ENCODE data around the gene KCNQ4.

Gene KCNQ4

DNA sequence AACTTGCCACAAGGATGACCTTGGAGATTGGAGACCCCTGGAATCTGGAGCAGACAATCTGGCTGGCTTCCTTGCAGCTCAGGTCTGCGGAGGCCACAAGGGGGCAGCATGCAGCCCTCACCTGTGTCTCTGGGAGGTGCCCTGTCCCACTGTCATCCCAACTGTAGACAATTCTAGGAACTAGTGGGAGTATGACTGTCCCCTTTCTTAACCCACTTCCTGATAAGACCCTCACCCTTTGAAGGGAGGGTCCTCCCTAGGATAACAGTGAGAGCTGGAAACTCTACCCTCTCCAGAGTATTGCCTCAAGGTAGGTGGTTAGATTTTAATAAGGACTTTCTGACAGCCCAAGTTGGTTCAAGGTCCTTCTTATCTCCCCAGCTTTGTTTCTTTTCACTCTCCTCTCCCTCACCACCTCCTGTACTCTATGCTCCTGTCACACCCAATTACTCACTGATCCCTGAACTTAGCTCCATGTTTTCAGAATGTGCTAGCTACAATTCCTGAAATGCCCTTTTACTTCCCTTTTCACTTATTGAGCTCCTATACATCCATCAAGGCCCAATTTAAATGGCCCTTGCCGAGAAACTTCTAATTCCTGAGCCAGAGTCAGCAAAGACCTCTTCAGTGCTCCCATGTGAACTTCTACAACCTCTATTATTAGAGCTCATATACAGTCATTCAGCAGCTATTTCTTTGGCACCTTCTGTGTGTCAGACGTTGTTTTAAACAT lies 9.2 kb upstream of the KCNQ4 start:
- ChIA-PET POLR2A (ENCODE audit: low non-redundant PET) (no interaction called here), CTCF (interaction anchor here (0.6 to 2.1 kb wide), 17 partner anchors 9 to 178 kb away, joined by 3 to 16 read pairs (median 3); partner anchors contain the start of gene KCNQ4)
- peak; percentile 23 for DNase-seq (ENCODE audit: low spot score)
- TF ChIP-seq, protein P1, sequence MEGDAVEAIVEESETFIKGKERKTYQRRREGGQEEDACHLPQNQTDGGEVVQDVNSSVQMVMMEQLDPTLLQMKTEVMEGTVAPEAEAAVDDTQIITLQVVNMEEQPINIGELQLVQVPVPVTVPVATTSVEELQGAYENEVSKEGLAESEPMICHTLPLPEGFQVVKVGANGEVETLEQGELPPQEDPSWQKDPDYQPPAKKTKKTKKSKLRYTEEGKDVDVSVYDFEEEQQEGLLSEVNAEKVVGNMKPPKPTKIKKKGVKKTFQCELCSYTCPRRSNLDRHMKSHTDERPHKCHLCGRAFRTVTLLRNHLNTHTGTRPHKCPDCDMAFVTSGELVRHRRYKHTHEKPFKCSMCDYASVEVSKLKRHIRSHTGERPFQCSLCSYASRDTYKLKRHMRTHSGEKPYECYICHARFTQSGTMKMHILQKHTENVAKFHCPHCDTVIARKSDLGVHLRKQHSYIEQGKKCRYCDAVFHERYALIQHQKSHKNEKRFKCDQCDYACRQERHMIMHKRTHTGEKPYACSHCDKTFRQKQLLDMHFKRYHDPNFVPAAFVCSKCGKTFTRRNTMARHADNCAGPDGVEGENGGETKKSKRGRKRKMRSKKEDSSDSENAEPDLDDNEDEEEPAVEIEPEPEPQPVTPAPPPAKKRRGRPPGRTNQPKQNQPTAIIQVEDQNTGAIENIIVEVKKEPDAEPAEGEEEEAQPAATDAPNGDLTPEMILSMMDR (conservative IDR thresholded peaks at IDR 0.05; ENCODE audit: low read depth), result peak; percentile 70
- H3K27ac ChIP-seq, result no peak overlapping the region

DNA sequence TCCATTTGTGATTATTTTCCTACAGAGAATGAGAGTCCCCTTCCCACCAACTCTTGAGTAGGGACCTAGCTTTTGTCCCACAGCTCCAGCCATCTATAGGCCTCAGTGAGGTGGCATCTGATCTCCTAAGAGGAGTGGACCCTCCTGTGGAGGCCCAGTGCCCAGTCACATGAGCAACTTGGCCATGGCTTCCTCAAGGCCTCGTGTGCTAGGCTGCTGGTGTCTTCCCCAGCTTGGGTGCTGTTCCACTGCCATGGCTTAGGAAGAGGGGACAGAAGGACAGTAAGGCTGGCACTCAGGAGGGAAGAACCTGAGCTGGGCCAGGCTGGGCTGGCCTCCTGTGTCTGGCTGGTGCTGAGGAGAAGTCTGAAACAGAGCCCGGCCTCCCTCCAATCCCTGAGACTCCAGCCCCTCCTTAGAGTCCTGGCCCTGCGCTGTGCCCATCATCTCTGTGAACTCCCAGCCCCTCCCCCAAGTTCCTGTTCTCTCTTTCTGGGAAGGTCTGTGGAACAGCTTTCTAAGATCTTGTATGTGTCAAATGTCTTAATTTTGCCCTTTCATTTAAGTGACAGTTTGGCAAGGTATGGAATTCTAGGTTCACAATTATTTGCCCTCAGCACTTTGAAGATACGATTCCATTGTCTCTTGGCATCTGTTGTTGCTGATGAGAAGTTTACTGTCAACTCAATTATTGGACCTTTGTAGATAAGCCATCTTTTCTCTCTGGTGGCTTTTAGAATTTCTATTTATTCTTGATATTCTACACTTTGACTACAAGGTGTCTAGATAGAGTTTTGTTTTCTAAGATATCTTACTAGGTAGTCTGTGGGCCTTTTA lies 7.1 kb upstream of the KCNQ4 start:
- POLR2A ChIA-PET (ENCODE audit: low non-redundant PET), result no interaction called here
- CTCF ChIA-PET, result no interaction called here
- TF ChIP-seq, protein P1 (conservative IDR thresholded peaks at IDR 0.05; ENCODE audit: low read depth), result no peak
- no peak for DNase-seq (ENCODE audit: low spot score)
- H3K27ac ChIP-seq, result no peak overlapping the region

DNA sequence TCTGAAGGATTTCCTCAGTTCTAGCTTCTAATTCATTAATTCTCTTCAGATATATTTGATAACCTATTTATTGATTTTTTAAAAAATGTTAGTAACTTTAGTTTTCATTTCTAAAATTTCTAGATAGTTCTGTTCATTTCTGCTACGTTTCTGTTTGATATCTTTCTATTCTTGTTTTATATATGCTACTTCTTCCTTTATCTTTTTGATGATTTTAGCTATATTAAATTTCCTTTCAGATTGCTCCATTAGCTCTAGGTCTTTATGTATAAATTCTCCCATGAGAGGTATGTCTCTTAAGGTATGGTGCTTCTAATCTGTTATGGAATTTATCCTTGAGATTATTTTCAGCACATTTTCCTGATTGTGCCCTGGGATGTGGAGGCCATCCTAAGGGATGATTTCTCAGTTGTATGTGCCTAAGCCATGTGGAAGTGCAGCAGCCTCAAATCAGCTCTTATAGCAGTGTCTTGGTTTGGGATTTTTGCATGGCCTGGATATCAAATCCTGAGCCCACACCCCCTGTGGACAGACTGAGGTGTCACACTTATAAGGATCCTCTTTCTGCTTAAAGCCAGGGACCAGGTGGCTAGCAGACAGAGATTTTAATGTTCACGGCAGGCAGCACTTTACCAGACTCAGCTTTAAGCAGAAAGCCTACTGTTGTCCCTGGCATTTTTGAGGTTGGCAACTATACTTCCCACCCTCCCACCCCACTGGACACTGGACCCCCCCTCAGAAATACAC lies 6.2 kb upstream of the KCNQ4 start:
- POLR2A ChIA-PET (ENCODE audit: low non-redundant PET), result no interaction called here
- TF ChIP-seq, protein P1 (conservative IDR thresholded peaks at IDR 0.05; ENCODE audit: low read depth), result no peak
- H3K27ac ChIP-seq, result no peak overlapping the region
- no peak for DNase-seq (ENCODE audit: low spot score)
- CTCF ChIA-PET, result no interaction called here

DNA sequence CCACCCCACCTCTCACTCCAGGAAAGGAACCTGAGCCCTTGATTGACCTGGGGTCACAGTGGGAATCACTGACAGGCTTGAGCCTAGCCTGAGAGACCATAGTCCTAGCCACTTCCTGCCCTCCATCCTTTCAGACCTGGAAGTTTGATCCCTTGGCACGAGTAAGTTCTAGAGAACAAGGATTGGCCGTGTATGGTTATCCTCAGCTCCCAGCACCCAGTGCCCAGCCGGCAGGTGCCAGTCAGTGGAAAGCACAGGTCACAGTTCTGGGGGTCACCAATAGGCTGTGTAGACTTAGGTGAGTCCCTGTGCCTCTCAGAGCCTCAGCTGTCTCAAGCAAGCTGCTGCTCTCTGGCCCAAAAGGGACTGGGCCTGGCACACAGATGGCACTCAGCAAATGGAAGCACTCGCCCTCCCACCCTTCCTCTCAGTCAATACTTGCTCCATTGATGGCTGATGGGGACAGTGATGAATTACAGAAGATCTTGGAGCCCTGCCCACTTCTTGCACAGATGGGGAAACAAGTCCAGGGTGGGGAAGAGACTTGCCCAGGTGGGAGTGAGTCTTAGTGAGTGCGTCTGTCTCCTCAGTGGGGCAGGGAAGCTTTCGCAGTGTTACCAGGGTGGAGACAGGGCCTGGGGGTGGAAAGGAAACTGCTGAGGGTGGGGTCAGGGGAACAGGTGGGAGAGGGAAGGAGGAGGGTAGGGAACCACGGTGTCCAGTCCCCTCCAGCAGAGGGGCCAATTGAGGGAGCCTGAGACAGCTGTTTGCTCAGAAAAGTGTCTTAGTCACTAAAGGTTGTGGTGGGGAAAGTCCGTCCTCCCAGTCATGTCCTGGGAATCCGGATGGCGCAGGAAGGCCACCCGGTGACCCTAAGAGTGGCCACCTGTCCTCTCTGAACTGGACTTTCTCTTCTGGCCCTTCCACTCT lies 2.6 kb upstream of the KCNQ4 start:
- POLR2A ChIA-PET (ENCODE audit: low non-redundant PET), result interaction anchor here (1.1 kb wide), 1 partner anchor 89 kb away, joined by 3 read pairs; the partner anchor contains the start of gene NFYC
- H3K27ac ChIP-seq, result no peak overlapping the region
- CTCF ChIA-PET, result interaction anchor here (0.6 to 0.7 kb wide), 2 partner anchors 75 to 212 kb away, joined by 3 read pairs; no protein-coding TSS in a partner anchor
- TF ChIP-seq, protein P1 (conservative IDR thresholded peaks at IDR 0.05; ENCODE audit: low read depth), result no peak
- no peak for DNase-seq (ENCODE audit: low spot score)

DNA sequence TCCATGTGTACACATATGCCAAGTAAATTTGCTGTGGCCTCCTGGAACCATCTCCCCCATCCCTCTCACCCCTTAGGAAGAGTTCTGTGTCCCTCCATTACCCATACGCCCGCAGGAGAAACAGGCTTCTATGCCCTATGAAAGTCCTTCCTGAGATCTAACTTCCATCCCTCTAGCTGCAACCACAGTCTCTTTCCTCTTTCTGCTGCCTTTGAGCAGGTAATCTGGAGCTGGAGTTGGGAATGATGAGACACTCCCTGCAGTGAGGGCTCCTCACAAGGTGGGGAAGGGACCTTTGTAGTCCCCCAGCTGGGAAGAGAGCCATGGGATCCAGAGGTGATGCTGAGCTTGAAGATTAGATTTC lies 2.0 kb upstream of the KCNQ4 start:
- POLR2A ChIA-PET (ENCODE audit: low non-redundant PET), result interaction anchor here (0.7 to 1.1 kb wide), 2 partner anchors 8 to 90 kb away, joined by 3 to 5 read pairs; partner anchors contain the start of gene NFYC
- no peak for DNase-seq (ENCODE audit: low spot score)
- no peak overlapping the region for H3K27ac ChIP-seq
- CTCF ChIA-PET, result interaction anchor here (0.7 to 1.1 kb wide), 2 partner anchors 75 to 171 kb away, joined by 3 to 4 read pairs; no protein-coding TSS in a partner anchor
- TF ChIP-seq, protein P1 (conservative IDR thresholded peaks at IDR 0.05; ENCODE audit: low read depth), result no peak
